Liver (tissue), 3 donors: ENCODE results near the gene TRPM1.

ENCODE experiments used
- GABPA ChIP-seq, 2 donors: IDR thresholded peaks in 1 of 2; conservative IDR thresholded peaks in 1 of 2; 2 replicates each; pipeline ENCODE4 v1.6.1; 2016; ENCODE audit warnings: antibody characterized with exemption in 2 of 2, mild to moderate bottlenecking in 1 of 2, moderate library complexity in 1 of 2
- JUND ChIP-seq, 2 donors: IDR thresholded peaks; 2 replicates each; pipeline ENCODE4 v1.6.1; 2016; ENCODE audit warnings: antibody characterized with exemption in 2 of 2
- RXRA ChIP-seq, 2 donors: IDR thresholded peaks; 2 replicates each; pipeline ENCODE4 v1.6.1; 2017 to 2018; ENCODE audit warnings: antibody characterized with exemption in 2 of 2, mild to moderate bottlenecking in 1 of 2
- SP1 ChIP-seq: IDR thresholded peaks from 2 replicates; pipeline ENCODE4 v1.6.1; 2018; ENCODE audit warnings: antibody characterized with exemption, mild to moderate bottlenecking
- TAF1 ChIP-seq: conservative IDR thresholded peaks from 2 replicates; pipeline ENCODE4 v1.6.1; 2016; ENCODE audit warnings: antibody characterized with exemption, mild to moderate bottlenecking
- YY1 ChIP-seq: IDR thresholded peaks from 2 replicates; pipeline ENCODE4 v1.6.1; 2016; ENCODE audit warnings: antibody characterized with exemption, mild to moderate bottlenecking
- TF ChIP-seq, protein P1 (sequence below): fragments of 150-350 bp; IDR thresholded peaks from 2 replicates; pipeline ENCODE4 v1.5.1; 2017; ENCODE audit warnings: improper control_type of control experiment, low read depth, low read length; ENCODE audit not compliant: missing input control
- TF ChIP-seq, protein P2 (sequence below): IDR thresholded peaks from 2 replicates; pipeline ENCODE4 v1.6.1; 2016; ENCODE audit warnings: antibody characterized with exemption
- TF ChIP-seq, protein P3 (sequence below): IDR thresholded peaks from 2 replicates; pipeline ENCODE4 v1.6.1; 2016; ENCODE audit warnings: antibody characterized with exemption
- TF ChIP-seq, protein P4 (sequence below): IDR thresholded peaks from 2 replicates; pipeline ENCODE4 v1.6.1; 2016; ENCODE audit warnings: antibody characterized with exemption
- TF ChIP-seq, protein P5 (sequence below): IDR thresholded peaks from 2 replicates; pipeline ENCODE4 v1.6.1; 2016; ENCODE audit warnings: antibody characterized with exemption, mild to moderate bottlenecking
- donor health status: healthy.
- donor health status: healthy.

DNA sequence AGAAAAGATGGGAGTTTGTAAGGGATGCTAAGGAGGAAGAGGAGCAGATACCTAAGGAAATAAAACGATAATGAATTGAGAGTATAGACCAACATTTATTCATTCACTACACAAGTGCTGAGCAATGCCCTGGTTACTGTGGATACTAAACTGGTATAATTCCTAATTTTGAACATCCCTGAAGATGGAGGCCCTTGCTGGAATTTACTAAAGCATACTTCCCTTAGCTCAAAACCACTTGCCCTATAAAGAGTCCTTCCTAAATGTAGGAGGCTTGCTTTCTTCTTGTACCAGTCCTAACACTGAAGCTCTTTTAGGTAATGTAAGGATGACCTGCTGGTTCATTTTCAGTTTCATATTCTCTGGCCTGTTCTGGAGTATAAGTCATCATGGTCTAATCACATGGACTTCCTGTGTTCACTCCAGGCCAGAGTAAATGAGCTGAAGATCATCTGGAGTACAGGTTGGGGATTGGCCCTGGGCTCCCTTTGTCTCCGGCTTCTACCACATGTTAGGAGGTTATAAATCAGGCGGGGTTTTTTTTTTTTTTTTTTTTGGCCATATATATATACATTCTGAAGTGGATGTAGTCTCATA is 70.0 kb downstream of the TRPM1 start:
- TF ChIP-seq, protein P1, sequence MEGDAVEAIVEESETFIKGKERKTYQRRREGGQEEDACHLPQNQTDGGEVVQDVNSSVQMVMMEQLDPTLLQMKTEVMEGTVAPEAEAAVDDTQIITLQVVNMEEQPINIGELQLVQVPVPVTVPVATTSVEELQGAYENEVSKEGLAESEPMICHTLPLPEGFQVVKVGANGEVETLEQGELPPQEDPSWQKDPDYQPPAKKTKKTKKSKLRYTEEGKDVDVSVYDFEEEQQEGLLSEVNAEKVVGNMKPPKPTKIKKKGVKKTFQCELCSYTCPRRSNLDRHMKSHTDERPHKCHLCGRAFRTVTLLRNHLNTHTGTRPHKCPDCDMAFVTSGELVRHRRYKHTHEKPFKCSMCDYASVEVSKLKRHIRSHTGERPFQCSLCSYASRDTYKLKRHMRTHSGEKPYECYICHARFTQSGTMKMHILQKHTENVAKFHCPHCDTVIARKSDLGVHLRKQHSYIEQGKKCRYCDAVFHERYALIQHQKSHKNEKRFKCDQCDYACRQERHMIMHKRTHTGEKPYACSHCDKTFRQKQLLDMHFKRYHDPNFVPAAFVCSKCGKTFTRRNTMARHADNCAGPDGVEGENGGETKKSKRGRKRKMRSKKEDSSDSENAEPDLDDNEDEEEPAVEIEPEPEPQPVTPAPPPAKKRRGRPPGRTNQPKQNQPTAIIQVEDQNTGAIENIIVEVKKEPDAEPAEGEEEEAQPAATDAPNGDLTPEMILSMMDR = no peak
- TF ChIP-seq, protein P2, sequence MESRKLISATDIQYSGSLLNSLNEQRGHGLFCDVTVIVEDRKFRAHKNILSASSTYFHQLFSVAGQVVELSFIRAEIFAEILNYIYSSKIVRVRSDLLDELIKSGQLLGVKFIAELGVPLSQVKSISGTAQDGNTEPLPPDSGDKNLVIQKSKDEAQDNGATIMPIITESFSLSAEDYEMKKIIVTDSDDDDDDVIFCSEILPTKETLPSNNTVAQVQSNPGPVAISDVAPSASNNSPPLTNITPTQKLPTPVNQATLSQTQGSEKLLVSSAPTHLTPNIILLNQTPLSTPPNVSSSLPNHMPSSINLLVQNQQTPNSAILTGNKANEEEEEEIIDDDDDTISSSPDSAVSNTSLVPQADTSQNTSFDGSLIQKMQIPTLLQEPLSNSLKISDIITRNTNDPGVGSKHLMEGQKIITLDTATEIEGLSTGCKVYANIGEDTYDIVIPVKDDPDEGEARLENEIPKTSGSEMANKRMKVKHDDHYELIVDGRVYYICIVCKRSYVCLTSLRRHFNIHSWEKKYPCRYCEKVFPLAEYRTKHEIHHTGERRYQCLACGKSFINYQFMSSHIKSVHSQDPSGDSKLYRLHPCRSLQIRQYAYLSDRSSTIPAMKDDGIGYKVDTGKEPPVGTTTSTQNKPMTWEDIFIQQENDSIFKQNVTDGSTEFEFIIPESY = no peak
- TF ChIP-seq, protein P3, sequence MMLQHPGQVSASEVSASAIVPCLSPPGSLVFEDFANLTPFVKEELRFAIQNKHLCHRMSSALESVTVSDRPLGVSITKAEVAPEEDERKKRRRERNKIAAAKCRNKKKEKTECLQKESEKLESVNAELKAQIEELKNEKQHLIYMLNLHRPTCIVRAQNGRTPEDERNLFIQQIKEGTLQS = no peak
- TF ChIP-seq GABPA (IDR thresholded peaks at IDR 0.05 in 1 of 2, conservative IDR thresholded peaks at IDR 0.05 in 1 of 2) (no peak), TAF1 (no peak), SP1 (no peak), YY1 (no peak), RXRA (IDR thresholded peaks at IDR 0.05) (no peak), JUND (IDR thresholded peaks at IDR 0.05) (no peak)
- TF ChIP-seq, protein P4, sequence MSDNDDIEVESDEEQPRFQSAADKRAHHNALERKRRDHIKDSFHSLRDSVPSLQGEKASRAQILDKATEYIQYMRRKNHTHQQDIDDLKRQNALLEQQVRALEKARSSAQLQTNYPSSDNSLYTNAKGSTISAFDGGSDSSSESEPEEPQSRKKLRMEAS = no peak
- TF ChIP-seq, protein P5, sequence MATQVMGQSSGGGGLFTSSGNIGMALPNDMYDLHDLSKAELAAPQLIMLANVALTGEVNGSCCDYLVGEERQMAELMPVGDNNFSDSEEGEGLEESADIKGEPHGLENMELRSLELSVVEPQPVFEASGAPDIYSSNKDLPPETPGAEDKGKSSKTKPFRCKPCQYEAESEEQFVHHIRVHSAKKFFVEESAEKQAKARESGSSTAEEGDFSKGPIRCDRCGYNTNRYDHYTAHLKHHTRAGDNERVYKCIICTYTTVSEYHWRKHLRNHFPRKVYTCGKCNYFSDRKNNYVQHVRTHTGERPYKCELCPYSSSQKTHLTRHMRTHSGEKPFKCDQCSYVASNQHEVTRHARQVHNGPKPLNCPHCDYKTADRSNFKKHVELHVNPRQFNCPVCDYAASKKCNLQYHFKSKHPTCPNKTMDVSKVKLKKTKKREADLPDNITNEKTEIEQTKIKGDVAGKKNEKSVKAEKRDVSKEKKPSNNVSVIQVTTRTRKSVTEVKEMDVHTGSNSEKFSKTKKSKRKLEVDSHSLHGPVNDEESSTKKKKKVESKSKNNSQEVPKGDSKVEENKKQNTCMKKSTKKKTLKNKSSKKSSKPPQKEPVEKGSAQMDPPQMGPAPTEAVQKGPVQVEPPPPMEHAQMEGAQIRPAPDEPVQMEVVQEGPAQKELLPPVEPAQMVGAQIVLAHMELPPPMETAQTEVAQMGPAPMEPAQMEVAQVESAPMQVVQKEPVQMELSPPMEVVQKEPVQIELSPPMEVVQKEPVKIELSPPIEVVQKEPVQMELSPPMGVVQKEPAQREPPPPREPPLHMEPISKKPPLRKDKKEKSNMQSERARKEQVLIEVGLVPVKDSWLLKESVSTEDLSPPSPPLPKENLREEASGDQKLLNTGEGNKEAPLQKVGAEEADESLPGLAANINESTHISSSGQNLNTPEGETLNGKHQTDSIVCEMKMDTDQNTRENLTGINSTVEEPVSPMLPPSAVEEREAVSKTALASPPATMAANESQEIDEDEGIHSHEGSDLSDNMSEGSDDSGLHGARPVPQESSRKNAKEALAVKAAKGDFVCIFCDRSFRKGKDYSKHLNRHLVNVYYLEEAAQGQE = no peak
